Fibroblast of skin of right quadriceps (primary cell): ENCODE data around the gene HSD17B7.

Experiments
- DNase-seq: peaks from one replicate; pipeline ENCODE4 v3.0.0-alpha.2; 2013

Gene HSD17B7

GRCh38 chr1:162859191-162859590 lies 68.7 kb downstream of the HSD17B7 start:
- DNase-seq, result no peak

GRCh38 chr1:162861101-162861500 lies 70.6 kb downstream of the HSD17B7 start, which contains the start of gene CCDC190:
Gene CCDC190 (minus strand): TSS chr1:162861175. CDS start chr1:162859646, 1,529 bp downstream.
- DNase-seq, result no peak

- DNase-seq, result no peak
Observed at GRCh38 chr1:162861625-162862024, 71.1 kb downstream of the HSD17B7 start.
